Stimulated activated CD4-positive, alpha-beta T cell treated with anti-CD3 and anti-CD28 coated beads, Interleukin-4, amount 100 ng/mL, for 4 hours (primary cell): Measurements from ENCODE around the gene TDRD1.
"Not testable (repeated sequence)": the region's sequence is repeated elsewhere in the genome, so short reads cannot be mapped to it uniquely, and the experiment has no call there.

Experiments
- DNase-seq, 2 experiments: peaks; one replicate each; pipeline ENCODE4 v3.0.0-alpha.2; 2020

Gene TDRD1, protein sequence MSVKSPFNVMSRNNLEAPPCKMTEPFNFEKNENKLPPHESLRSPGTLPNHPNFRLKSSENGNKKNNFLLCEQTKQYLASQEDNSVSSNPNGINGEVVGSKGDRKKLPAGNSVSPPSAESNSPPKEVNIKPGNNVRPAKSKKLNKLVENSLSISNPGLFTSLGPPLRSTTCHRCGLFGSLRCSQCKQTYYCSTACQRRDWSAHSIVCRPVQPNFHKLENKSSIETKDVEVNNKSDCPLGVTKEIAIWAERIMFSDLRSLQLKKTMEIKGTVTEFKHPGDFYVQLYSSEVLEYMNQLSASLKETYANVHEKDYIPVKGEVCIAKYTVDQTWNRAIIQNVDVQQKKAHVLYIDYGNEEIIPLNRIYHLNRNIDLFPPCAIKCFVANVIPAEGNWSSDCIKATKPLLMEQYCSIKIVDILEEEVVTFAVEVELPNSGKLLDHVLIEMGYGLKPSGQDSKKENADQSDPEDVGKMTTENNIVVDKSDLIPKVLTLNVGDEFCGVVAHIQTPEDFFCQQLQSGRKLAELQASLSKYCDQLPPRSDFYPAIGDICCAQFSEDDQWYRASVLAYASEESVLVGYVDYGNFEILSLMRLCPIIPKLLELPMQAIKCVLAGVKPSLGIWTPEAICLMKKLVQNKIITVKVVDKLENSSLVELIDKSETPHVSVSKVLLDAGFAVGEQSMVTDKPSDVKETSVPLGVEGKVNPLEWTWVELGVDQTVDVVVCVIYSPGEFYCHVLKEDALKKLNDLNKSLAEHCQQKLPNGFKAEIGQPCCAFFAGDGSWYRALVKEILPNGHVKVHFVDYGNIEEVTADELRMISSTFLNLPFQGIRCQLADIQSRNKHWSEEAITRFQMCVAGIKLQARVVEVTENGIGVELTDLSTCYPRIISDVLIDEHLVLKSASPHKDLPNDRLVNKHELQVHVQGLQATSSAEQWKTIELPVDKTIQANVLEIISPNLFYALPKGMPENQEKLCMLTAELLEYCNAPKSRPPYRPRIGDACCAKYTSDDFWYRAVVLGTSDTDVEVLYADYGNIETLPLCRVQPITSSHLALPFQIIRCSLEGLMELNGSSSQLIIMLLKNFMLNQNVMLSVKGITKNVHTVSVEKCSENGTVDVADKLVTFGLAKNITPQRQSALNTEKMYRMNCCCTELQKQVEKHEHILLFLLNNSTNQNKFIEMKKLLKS

DNA sequence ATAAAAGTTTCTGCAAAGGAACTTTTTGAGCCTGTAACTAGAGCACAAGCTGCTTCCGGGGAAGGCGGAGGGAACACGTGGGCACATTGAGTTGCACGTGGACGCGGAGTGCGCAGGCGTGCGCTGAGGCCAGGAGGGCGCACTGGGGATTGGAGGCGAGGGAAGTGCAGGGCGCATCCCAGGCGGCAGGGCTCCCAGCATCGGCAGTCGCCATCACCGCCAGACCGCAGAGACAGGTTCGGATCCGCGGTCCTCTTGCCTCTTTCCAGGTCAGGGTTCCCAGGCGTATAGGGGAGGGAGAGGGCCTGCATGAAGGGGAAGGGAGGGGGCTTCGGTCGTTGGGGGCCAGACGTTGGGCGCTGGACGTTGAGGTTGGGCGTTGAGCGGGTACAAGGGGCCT, at the start of gene TDRD1:
Gene TDRD1, plus strand, starts transcription at position 206 of the 400 bp plus-strand sequence. CDS start 8,479 bp downstream, outside the sequence.
- DNase-seq = no peak

DNA sequence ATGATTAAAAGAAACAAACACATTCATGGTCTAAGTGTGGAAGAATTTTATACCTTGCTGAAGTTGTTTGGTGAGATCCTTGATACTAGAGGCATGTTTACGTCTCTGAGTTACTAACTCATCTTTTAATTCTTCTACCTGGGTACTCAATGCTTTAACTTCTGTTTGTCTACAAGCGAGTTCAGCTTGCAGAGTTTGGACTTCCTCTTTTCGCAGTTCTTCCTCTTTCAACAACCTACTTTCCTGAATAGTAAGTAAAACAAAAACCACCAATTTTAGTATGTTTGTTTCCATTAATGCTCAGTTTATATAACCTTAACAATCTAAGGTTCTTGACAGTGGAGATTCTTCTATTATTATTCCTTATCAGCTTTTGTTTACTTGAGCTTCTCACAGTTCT, 48.1 kb upstream of the TDRD1 start:
- no peak for DNase-seq

DNA sequence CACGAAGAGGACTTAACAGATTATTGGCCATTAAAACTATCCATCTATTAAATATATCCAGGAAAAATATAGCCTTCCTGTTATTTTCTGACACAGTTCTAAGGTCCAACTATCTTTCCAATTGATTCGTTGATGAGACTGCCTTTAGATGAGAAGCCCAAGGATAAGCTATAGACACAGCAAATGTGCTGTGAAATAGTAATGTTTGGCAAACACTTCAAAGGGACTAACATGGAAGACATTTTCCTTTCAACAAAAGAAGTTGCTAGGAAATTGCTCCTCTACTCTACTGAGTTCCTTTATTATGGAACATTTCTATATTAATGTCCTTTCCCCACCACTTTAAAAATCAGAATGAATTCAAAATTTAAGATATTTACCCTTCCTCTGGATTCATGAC, 43.7 kb upstream of the TDRD1 start:
- DNase-seq = no peak

DNA sequence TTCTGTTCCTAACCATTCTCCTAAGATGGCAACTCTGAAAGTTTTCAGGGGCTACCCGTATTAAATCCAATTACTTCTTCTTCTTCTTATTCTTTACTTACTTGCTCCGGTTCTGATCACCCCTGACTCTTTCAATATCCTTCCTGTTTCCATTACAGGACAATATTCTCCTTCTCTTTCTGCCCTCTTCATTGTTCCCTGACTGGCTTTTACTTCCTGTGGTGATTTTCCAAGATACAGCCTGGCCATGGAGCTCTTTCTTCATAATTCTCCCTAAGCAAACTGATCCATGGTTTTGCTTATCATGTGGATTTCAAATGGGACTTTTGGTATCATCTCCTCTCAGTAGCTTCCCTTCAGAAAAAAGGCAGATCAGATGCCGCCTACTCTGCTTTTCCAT, 40.6 kb upstream of the TDRD1 start:
- no peak for DNase-seq

DNA sequence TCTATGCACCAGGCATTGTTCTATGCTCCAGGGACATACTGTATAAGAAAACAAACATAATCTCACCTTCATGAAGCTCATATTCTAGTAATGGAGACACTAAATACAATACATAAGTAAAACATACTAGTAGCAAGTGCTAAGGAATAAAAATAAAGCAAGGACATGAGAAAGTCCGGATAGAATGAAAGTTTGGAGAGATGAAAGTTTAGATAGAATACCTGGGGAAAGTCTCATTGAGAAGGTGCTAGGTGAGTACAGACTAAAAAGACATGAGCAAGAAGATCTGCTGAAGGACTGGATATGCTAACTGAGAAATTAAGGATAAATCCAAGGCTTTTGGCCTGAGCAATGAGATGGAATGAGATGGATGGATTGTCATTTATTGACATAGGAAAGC, 39.1 kb upstream of the TDRD1 start:
- DNase-seq = no peak

DNA sequence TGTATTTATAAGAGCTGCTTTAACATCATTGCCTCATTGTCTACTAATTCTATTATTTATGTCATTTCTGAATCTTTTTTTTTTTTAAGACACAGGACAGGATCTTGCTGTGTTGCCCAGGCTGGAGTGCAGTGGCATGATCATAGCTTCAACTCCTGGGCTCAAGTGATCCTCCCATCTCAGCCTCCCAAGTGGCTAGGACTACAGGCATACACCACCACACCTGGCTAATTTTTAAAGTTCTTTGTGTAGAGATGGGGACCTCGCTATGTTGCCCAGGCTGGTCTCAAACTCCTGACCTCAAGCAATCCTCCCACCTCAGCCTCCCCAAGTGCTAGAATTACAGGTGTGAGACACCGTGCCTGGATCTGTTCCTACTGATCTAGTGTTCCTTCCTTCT, 38.3 kb upstream of the TDRD1 start:
- not testable (repeated sequence) for DNase-seq

DNA sequence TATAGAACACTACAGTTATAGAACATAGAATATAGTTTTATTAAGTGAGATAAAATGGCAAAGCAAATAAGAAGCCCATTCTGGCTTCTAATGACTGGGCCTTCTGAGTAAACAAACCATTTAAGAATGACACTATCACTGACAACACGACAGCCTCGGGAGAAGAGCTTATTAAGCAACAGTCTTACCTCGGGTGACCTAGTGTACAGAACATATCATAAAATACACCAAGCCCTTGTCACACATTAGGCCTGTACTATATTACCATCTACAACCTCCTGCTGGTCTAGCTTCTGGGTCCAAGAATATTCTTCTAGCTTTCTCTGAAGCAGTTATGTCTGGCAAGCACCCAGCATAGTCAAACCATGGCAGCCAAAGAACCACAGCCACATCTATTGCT, 37.1 kb upstream of the TDRD1 start:
- DNase-seq = no peak

DNA sequence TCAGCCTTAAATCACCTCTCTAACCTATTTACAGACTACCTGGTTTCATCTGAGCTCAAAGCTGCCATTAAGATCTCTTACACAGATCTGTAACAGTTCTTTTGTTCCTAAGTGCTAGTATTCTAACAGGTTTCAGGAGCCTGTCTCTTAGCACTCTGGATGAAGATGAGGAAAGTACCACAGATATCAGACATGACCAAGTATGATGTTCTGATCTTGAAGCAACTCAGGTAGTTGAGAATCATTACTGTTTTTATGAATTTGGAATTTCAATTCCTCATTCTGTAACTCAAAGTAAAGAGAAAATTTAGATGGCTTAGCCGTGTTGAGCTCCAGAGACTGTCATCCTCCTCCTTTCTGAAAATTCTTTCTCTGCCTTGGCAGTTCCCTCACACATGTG, 36.0 kb upstream of the TDRD1 start:
- DNase-seq = no peak

DNA sequence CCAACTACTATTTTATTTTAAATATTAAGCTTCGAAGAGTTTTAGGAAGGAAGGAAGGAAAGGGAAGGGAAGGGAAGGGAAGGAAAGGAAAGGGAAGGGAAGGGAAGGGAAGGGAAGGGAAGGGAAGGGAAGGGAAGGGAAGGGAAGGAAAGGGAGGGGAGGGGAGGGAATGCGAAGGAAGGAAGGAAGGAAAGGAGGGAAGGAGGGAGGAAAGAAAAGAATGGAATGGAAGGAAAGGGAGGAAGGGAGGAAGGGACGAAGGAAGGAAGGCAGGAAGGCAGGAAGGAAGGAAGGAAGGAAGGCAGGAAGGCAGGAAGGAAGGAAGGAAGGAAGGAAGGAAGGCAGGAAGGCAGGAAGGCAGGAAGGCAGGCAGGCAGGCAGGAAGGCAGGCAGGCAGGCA, 29.7 kb upstream of the TDRD1 start:
- not testable (repeated sequence) for DNase-seq

DNA sequence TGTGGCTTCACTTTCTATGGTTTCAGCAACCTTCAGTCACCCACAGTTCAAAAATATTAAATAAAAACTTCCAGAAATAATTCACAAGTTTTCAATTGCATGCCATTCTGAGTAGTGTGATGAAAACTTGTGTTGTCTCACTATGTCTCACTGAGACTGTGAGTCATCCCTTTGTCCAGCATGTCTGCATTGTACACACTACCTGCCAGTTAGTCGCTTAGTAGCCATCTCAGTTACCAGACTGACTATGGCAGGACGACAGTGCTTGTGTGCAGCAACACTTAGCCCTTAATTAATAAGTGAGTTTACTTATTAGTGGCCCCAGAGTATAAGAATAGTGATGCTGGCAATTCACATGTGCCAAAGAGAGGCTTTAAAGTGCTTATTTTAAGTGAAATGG, 27.7 kb upstream of the TDRD1 start:
- DNase-seq = no peak

DNA sequence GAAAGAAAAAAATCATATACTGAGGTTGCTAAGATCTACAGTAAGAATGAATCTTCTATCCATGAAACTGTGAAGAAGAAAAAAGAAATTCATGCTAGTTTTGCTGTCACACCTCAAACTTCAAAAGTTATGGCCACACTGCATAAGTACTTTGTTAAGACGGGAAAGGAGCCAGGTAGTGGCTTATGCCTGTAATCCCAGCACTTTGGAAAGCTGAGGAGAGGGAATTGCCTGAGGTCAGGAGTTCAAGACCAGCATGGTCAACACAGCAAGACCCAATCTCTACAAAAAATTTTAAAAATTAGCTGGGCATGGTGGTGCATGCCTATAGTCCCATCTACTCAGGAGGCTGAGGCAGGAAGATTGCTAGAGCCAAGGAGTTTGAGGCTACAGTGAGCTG, 27.3 kb upstream of the TDRD1 start:
- DNase-seq = no peak

DNA sequence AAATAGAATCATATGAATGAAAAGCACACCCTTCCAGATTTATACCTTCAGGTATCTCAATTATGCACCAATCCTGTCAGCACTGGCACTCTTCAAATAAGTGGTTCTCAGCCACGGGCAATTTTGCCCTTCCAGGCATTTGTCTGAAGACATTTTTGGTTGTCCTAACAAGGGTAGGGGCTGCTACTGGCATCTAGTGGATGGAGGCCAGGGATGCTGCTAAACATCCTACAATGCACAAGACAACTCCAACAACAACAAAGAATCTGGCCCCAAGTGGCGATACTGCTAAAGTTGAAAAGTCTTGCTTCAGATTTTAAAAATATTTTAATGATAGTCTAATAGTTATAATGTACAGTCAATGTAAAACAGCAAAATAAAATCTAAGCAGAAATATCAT, 21.2 kb upstream of the TDRD1 start:
- DNase-seq = no peak

DNA sequence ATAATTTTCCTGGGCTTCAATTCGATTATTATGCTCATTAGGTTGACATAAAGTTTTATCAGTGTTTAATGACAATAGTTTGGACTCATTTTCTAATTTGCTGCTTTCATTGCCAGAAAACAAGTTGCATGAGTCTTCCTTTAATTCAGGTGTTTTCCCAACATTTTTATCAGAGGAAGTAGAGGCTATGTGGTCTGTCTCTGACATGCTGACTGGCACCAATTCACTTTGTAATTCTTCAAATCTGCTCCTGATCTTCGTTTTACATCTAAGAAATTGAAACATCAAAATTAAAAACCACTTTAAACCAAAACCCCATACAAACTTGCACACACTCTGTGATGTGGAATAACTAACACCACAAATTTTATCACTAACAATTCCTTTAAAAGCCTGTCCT, 16.1 kb upstream of the TDRD1 start:
- DNase-seq = no peak

DNA sequence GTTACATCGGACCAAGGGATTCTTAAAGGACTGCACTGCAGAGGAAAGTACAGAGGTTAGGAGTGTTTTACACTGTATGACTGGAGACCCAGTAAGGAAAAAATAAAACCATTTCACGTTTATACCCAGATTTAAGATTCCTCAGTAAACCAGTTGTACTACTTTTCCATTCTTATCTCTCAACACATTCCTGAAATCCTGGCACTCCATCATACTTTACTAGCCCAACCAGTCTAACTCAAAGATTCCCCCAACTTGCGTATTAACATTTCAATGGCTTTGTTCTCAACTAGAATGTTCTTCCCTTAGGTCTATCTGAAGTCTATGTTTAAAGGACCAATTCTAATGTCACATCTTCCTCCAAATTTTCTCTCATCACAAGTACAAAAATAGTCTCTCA, 13.1 kb upstream of the TDRD1 start:
- DNase-seq = no peak

DNA sequence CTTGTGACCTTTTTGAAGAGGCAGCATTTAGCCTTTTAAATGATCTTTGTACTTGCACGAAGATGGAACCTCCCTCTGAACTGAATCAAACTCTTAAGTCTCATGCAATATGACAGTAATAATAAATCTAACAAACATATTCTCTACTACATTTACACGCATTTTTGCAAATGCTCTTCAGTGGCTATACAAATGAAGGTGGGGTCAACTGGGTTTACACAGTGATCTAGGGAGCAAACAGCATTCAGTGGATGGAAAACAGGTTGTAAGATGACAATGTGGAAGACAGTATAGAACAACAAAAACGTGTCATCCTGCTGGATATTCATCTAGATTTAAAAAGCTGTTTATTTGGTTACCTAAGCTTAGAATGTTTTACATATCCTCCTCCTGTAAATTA, 12.7 kb upstream of the TDRD1 start:
- no peak for DNase-seq

DNA sequence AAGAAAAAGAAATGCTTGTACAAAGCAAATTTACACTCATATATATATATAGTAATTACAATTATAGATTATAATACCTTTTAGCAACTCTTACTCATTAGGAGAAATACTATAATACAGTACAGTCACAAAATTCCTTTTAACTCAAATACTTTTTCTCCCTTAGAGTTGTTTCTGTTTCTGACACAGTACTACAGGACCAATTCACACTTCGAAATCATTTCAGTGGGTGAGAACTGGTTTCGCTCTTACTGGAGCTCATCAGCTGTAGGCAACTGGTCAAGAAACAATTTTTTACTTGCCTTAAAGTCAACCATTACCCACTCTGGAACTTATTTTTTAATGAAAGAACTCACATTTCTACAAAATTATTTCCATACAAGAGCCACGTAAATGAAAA, 11.2 kb upstream of the TDRD1 start:
- no peak for DNase-seq

DNA sequence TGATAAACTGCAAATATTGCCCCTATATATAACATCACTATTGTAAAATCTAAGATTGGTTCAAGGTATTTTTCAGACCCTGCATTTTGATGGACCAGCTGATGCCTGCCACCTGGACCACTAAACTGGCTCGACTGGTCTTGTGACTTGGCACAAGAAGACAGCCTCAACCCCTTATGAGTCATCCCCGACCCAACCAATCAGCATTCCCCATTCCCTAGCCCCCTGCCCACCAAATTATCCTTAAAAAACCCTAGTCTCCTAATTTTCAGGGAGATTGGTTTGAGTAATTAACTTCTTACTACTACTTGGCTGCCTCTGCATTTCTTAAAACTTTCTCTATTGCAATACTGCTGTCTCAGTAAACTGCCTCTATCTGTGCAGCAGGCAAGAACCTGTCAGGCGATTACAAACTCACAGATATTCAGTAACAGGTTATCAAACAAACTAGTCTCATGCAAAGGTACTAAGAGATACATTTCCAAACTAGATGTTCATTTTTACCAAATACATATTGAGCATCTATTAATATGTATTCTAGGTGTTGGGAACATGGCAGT, 10.6 kb upstream of the TDRD1 start:
- no peak for DNase-seq

DNA sequence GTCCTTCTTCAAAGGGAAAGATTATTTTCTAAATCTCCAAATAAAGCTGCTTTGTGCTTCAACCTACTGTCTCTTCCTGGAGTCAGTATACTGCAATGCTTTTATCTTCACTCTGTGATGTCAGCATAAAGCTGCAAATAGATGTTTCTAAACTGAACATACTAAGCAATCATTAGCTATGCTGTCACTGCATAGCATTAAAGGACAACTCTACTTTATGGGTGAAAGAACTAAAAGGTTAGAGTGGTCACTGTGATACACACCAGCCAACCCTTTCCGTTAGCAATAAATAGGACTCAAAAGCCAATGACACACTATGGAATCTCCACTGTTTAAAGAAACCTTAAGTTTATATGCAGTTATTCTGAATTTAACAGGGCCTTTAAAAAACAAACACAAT, 6.9 kb upstream of the TDRD1 start:
- no peak for DNase-seq

DNA sequence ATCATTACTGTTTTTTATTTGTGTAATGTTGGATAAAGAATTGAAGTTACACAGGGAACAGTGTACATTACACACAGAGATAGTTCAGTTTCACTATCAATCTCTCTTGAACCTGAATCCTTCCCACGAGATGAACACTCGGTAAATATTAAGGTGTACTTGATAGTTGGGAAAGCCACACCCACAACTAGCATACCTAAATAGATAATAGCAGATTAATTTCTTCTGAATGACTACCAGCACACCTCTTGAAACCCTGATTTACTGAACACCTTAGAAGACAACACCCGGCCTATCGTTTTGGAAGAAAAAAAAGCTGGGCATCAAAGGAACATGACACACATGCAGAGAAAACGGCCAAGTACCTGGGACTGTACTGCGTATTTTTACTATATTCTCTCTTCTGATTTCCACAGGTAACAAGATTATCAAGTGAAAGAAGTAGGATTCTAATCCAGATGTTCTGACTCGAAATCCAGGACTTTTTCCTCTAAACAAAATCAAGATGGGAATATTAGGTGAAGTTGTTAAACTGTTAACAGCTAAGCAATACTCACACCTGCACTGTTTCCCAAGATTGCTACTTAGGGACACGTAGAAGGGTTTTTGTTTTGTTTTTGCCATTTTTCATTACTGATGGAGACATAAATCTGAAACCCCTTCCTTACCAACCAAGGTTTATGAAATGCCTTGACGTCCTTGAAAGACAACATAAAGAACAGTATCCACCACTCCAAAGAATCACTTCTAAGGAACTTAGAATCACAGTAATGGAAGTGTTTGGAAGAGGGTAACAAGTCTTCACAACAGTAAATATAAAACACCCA, 6.2 kb upstream of the TDRD1 start:
- DNase-seq = no peak

DNA sequence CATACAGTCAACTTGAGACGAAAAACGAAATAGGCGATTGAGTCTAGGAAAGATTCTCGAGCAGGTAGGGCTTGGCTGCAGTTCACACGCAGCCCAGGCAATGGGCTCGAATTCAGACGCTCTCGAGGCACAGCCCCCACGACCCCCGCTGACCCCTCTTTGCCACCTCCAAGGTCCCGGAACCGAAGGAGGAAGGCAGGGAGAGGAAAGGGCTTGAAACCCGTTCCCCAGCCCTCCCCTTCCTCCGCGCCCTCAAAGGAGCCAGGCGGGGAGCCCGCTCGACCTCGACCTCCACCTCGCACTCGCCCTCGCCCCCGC, 5.6 kb upstream of the TDRD1 start:
- no peak for DNase-seq

DNA sequence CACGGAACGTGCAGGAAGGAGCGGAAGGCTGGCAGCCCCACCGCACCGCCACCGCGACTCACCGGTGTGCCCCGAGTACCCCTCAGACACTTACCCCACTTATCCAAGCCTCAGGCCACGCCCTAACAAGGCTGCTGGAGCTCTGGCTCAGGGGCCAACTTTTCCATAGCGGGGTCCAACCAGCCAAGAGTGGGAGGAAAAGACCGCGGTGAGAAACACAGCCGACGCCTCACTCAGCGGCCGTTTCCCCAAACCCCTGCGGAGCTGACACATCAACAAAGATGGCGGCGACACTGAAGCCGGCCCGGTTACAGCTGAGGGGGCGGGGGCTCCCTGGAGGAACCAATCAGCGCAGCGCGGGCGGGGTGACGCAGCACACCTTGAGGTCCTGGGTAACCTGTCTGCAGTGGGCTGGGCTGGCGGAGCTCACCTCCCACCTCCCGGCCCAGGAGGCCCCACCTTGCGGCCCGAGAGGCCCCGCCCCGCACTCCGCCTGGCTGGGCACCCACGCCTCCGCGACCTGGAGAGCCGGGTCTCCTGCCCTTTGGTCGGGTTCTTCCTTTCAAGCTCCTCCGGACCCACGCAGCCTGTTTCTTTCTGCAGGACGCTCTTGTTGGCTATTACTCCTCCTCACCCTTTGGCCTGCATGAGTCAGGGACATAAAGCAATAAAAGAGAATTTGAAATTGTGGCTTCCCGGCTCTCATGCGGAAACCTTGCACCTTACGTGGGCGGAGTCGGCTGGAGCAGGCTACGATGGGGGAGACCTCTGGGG, 5.0 kb upstream of the TDRD1 start, which contains the start of gene CCDC186:
Gene CCDC186, minus strand, starts transcription at position 283 of the 774 bp plus-strand sequence. CDS start 10,935 bp downstream, outside the sequence.
- DNase-seq = peak; percentile 96 to 99
